ENCODE measurements around the gene CDH23.
"Not testable (repeated sequence)": the region's sequence is repeated elsewhere in the genome, so short reads cannot be mapped to it uniquely, and the experiment has no call there.

DNA sequence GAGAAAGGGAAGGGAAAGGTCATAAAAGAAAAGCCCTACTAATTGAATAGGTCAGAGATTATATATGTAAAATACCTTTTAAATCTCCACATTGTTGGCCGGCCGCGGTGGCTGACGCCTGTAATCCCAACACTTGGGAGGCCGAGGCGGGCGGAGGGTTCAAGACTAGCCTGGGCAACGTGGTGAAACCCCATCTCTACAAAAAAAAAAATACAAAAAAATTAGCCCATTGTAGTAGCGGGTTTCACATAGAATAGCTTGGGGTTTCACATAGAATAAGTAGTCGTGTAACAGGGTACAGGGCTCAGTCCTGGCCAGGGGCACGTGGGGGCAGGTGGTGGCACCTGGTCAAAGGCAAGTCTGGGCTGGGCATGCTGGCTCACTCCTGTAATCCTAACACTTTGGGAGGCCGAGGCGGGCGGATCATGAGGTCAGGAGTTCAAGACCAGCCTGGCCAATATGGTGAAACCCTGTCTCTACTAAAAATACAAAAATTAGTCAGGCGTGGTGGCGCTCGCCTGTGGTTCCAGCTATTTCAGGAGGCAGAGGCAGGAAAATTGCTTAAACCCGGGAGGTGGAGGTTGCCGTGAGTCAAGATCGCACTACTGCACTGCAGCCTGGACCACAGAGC is 454.9 kb downstream of the CDH23 start:
- TF ChIP-seq, protein P1, sequence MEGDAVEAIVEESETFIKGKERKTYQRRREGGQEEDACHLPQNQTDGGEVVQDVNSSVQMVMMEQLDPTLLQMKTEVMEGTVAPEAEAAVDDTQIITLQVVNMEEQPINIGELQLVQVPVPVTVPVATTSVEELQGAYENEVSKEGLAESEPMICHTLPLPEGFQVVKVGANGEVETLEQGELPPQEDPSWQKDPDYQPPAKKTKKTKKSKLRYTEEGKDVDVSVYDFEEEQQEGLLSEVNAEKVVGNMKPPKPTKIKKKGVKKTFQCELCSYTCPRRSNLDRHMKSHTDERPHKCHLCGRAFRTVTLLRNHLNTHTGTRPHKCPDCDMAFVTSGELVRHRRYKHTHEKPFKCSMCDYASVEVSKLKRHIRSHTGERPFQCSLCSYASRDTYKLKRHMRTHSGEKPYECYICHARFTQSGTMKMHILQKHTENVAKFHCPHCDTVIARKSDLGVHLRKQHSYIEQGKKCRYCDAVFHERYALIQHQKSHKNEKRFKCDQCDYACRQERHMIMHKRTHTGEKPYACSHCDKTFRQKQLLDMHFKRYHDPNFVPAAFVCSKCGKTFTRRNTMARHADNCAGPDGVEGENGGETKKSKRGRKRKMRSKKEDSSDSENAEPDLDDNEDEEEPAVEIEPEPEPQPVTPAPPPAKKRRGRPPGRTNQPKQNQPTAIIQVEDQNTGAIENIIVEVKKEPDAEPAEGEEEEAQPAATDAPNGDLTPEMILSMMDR (IDR thresholded peaks at IDR 0.05): not testable (repeated sequence)
- not testable (repeated sequence) for TF ChIP-seq ZFX (IDR thresholded peaks at IDR 0.05; ENCODE audit: borderline replicate concordance)

Measured in 22Rv1 (cell line).